Rectal smooth muscle tissue (tissue), 1 donor: Measurements from ENCODE around the gene BAZ2A.
A peak's percentile ranks its signal among the peaks of the same experiment; 100 is the strongest.

Source experiments
- H3K27ac ChIP-seq: one replicate; pipeline ENCODE4 v1.7.0; 2013; ENCODE audit warnings: low read depth, low read length, inconsistent platforms
- H3K27me3 ChIP-seq: one replicate; pipeline ENCODE4 v1.7.0; 2013; ENCODE audit warnings: low read length; ENCODE audit not compliant: control insufficient read depth, insufficient read depth
- H3K36me3 ChIP-seq: one replicate; pipeline ENCODE4 v1.7.0; 2013; ENCODE audit warnings: low read length; ENCODE audit not compliant: control insufficient read depth, insufficient read depth
- H3K4me1 ChIP-seq: one replicate; pipeline ENCODE4 v1.7.0; 2013; ENCODE audit warnings: low read length; ENCODE audit not compliant: control insufficient read depth, insufficient read depth
- H3K4me3 ChIP-seq: one replicate; pipeline ENCODE4 v1.7.0; 2013; ENCODE audit warnings: low read length
- H3K9ac ChIP-seq: one replicate; pipeline ENCODE4 v1.7.0; 2013; ENCODE audit warnings: low read length

Gene BAZ2A

DNA sequence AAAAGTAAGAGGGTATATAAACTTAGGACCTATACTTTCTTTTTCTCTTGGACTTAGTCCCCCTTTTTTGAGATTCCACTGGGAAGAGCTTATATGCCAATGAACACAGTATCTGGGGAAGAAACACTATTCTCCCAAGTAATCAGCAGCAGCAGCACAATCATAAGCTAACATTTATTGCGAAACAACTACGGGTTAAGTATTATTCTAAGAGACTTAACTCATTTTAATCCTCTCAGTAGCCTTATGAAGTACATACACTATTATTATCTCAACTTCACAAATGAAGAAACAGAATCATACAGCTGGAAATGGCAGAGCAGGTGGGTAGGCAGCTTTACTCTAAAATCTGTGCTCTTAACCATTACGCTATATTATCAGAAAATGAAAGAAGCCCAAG lies 27.9 kb downstream of the BAZ2A start:
- no peak overlapping the region for H3K4me3 ChIP-seq
- no peak overlapping the region for H3K27ac ChIP-seq
- H3K4me1 ChIP-seq, result no peaks in the 10 kb centered on the region
- H3K27me3 ChIP-seq, result no peaks in the 10 kb centered on the region
- H3K36me3 ChIP-seq, result peaks cover 86% of the 10 kb centered on the region
- no peak overlapping the region for H3K9ac ChIP-seq

DNA sequence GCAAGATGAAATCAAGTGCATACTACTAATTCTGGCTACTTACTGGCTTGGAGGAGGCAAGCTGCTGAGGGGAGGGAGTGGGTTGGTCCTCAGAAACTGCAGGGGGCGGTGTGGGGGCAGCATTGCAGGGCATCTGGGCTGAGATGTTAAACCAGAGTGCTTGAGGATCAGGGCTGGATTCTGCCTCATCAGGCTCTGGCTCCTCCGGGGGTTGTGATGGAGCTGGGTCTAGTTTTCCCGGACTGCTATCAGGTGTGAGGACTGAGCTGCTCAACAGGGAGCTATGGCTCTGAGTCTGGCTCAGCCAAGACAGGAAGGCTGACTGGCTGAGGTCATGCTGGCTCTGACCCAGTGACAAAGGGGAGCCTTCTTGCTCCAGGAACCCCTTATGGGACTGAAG lies 28.6 kb downstream of the BAZ2A start:
- no peak overlapping the region for H3K4me3 ChIP-seq
- no peaks in the 10 kb centered on the region for H3K4me1 ChIP-seq
- H3K27ac ChIP-seq, result no peak overlapping the region
- no peak overlapping the region for H3K9ac ChIP-seq
- H3K36me3 ChIP-seq, result peaks cover 86% of the 10 kb centered on the region
- no peaks in the 10 kb centered on the region for H3K27me3 ChIP-seq

DNA sequence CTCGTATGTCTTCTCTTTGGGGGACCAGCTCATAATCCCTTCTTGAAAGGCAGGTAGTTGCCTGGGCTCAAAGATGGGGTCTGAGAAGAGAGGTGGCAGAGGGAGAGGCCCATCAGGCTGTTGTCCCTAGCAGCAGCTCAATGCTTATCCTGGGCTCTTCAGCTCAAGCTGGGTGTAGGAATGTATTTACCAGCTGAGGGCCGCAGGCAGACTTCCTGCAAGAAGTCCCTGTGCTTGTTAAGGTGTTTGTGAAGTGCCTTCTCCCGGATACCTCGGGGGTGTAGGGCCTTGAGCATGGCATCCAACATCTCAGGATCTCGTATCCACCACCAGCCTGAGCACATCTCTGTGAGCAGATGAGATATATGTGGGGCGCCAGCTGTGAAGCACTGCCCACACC lies 29.4 kb downstream of the BAZ2A start:
- Histone ChIP-seq H3K27me3 (no peaks in the 10 kb centered on the region), H3K9ac (no peak overlapping the region), H3K4me3 (no peak overlapping the region), H3K36me3 (peaks cover 78% of the 10 kb centered on the region), H3K27ac (no peak overlapping the region), H3K4me1 (no peaks in the 10 kb centered on the region)

DNA sequence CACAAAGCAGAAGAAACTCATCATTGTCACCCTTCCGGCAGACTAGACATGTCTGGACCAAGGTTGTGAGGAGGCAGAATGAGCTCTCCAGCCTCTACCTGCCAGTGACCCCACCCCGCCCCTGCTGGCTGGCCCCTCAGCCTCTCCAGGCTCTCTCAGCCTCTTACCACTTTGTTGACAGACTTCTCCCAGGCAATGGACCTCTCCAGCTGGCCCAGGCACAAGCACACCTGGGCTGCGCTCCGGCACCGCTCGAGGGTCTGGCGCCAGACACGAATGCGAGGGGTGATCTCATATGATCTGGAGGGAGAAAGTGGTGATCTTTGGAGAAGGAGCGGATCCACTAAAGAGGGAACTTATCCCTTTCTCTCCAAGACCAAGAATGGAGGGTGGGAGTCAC lies 30.3 kb downstream of the BAZ2A start:
- no peak overlapping the region for H3K9ac ChIP-seq
- H3K36me3 ChIP-seq, result peaks cover 72% of the 10 kb centered on the region
- H3K27me3 ChIP-seq, result no peaks in the 10 kb centered on the region
- H3K4me3 ChIP-seq, result no peak overlapping the region
- no peaks in the 10 kb centered on the region for H3K4me1 ChIP-seq
- H3K27ac ChIP-seq, result no peak overlapping the region

DNA sequence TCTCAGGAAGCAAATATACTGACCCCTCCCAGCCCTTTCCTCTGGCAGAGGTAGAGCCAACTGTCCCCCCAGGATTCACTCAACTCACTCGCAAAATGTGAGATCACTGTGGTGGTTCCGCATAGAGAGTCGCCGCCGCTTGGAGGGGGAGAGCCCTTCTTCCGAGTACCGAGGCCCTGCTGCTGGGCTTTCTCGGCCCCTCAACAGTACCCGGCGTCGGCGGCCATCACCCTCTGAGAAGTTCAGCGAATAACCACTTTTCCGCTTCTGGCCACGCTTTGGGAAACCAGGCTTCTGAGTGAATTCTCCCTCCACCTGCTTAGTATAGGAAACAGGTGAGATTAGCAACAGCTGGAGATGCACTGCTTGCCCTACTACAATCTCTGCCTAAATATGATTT lies 31.1 kb downstream of the BAZ2A start:
- Histone ChIP-seq H3K27me3 (no peaks in the 10 kb centered on the region), H3K4me1 (no peaks in the 10 kb centered on the region), H3K9ac (no peak overlapping the region), H3K27ac (no peak overlapping the region), H3K36me3 (peaks cover 64% of the 10 kb centered on the region), H3K4me3 (no peak overlapping the region)

DNA sequence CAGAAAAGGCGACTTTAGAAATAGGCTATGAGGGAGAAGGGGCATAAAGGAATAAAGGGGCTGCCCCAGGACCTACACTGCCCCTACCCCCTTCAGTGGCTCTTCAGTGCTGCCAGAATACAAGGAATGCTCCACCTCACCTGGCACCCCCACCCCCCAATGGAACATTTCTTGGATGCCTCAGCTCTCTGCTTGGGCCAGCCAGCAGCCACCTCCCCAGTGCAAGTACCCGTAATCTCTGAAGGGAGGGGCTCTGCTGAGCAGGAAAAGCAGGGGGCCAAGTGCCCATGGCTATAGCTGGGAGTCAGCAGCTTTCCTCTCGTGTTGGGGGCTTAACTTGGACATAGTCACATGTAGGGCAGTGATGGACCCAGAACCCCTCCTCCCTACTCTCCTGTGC lies 33.3 kb downstream of the BAZ2A start:
- no peak overlapping the region for H3K27ac ChIP-seq
- H3K36me3 ChIP-seq, result peaks cover 45% of the 10 kb centered on the region
- H3K9ac ChIP-seq, result no peak overlapping the region
- H3K27me3 ChIP-seq, result no peaks in the 10 kb centered on the region
- H3K4me1 ChIP-seq, result no peaks in the 10 kb centered on the region
- H3K4me3 ChIP-seq, result no peak overlapping the region

DNA sequence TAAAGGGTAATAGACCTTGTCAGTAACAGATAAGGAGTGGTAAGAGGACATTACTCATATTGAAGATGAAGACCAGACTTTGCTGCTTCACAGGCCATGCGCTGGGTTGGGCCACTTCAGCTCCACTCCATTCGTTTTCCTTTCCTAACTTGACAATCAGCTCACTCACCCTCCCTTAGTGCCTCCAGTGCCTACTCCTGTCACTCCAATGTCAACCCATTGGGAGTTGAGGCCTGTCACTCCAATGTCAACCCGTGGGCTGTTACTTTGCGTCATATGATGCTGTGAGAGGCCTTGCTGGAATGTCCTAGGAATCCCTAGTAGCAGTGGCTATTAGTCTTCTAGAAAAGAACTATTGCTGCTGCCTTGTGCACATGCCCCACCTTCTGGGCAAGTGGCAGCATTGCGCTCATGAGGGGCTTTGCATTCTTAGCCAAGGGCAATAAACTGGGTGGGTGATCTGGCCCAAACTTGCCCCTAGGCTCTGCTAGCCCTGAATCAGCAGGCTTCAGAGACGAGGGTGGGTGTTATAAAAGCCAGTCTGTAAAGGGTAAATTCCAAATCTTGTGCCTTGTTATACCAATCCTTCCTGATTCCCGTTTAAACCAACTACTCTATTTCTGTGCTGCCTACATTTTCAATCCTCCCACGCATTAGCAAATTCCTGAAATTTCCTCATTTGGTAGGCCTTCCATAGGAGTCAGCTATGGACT lies 36.1 kb downstream of the BAZ2A start:
- Histone ChIP-seq H3K36me3 (peaks cover 22% of the 10 kb centered on the region), H3K27ac (peak overlapping the region; percentile 8)

DNA sequence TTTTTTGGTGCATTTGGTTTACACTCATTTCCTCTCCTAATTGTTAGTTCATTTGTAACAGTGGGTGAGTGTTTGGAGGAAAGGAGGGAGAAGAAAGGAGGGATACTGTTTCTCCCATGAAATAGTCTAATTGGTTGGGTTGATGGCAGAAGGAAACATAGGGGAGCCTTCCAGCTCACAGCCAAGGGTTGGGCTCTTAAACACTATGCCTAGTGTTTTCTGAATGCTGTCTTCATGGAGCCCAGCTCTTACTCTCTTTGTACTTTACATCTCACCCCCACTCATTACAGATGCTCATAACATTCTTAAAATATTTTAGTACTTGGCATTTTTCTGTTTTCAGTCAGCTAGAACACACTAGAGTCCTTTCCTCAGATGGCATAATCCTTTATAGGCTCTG lies 38.2 kb downstream of the BAZ2A start:
- no peak overlapping the region for H3K4me3 ChIP-seq
- H3K27ac ChIP-seq, result no peak overlapping the region
- no peak overlapping the region for H3K9ac ChIP-seq
- no peaks in the 10 kb centered on the region for H3K27me3 ChIP-seq
- H3K4me1 ChIP-seq, result no peaks in the 10 kb centered on the region
- peaks cover 21% of the 10 kb centered on the region for H3K36me3 ChIP-seq

More for the DNA sequence above, 36.1 kb downstream of the BAZ2A start:
- Histone ChIP-seq H3K4me3 (no peak overlapping the region), H3K4me1 (no peaks in the 10 kb centered on the region), H3K27me3 (no peaks in the 10 kb centered on the region), H3K9ac (no peak overlapping the region)

DNA sequence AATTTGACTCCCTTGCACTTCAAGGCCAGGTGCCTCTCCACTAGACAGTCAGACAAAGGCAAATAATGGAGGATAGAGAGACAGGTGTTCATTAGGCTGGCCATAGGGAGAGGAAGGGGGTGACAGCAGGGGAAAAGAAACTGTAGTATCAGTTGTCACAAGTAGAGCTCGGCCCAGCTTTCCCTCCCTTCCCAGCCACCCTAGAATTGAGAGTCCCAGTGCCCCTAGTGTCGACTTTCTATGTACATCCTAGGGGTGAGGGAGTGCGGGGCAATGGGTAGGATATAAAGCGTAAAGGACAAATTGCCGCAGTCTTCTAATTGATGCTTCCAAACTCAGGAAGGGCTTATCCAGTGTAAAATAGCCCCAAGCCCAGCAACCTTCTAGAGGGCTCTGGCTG lies 39.0 kb downstream of the BAZ2A start:
- Histone ChIP-seq H3K27ac (no peak overlapping the region), H3K4me3 (no peak overlapping the region), H3K36me3 (peaks cover 21% of the 10 kb centered on the region), H3K27me3 (no peaks in the 10 kb centered on the region), H3K9ac (no peak overlapping the region), H3K4me1 (no peaks in the 10 kb centered on the region)

DNA sequence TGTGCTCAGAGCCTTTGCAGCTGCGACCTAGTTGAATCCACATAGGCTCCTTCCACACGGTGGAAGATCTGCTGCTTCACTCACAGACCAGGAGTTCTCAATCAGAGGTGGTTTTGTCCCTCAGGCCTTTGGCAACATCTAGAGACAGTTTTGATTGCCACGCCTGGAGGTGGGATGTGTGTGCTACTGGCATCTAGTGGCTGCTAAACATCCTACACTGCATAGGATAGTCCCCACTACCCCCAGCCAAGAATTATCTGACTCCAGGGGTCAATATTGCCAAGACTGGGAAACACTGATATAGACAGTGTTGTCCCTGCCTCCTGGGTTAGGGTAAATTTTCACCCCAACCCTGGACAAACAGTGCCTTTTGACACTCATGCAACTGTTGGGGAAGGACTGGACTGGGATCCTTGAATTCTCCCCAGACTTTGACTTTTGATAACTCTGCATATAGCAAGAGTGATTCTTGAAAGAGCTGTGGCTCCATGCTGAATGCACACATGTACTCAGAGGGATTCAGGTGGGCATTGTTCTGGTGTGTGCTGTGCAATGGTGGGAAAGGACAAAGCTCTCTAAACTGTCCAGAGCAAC lies 39.8 kb downstream of the BAZ2A start:
- Histone ChIP-seq H3K36me3 (peaks cover 21% of the 10 kb centered on the region), H3K9ac (no peak overlapping the region), H3K27ac (no peak overlapping the region), H3K4me3 (no peak overlapping the region), H3K4me1 (no peaks in the 10 kb centered on the region), H3K27me3 (no peaks in the 10 kb centered on the region)

DNA sequence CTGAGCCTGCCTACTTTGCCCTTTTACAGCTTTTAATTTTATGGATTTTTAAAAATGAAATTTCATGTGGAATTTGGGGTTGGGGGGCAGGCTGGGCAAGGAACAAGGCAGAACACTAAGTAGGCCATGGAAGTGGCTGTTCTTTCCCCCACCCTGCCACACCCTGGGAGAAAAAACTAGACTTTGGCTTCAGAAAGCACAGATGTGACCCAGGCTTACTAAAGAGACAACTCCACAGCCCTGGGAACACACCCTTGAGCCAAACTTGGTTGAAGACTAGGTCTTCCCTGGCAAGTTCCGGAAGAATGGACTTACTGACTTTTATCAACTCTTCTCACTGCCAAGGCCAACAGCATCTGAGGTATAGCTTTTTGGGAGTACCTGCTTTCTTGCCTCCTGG lies 40.3 kb downstream of the BAZ2A start:
- no peak overlapping the region for H3K9ac ChIP-seq
- no peaks in the 10 kb centered on the region for H3K4me1 ChIP-seq
- H3K27me3 ChIP-seq, result no peaks in the 10 kb centered on the region

DNA sequence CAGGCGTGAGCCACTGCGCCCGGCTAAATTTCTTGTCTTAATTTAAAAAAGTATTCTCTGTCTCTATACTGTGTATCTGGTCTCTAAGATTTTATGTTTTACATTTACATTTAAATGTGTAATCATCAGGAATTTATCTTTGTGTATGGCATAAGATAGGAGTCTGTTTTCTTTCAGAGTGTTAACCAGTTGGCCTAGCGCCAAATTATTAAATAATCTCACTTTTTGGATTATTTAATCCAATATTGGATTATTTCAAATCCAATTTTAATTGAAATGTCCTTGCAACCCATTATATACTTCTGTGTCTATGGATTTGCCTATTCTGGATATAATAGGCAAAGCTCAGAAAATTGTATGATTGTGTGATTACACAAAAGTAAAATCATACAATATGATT lies 45.0 kb downstream of the BAZ2A start:
- H3K9ac ChIP-seq, result no peak overlapping the region
- H3K27ac ChIP-seq, result no peak overlapping the region
- no peaks in the 10 kb centered on the region for H3K4me1 ChIP-seq
- no peaks in the 10 kb centered on the region for H3K27me3 ChIP-seq
- no peak overlapping the region for H3K4me3 ChIP-seq
- H3K36me3 ChIP-seq, result peaks cover 26% of the 10 kb centered on the region

More for the DNA sequence above, 40.3 kb downstream of the BAZ2A start:
- Histone ChIP-seq H3K27ac (no peak overlapping the region), H3K36me3 (peaks cover 21% of the 10 kb centered on the region), H3K4me3 (no peak overlapping the region)
